Right cardiac atrium (tissue), 5 donors: Measurements from ENCODE around the gene GIMAP8. TPM values are rescaled to one million over a fixed set of nuclear protein-coding genes. Genes with fewer than 3 reads are reported as not detected.

Experiments
- ATAC-seq, 2 donors: fragments of 200-7000 bp; cut with Tn5 transposase; one replicate each; pipeline versions ENCODE4 v1.8.0 to v1.9.1; 2020; ENCODE audit warnings: moderate library complexity in 2 of 2, mild to moderate bottlenecking in 1 of 2
- DNase-seq, 3 donors: peaks; one replicate each; pipeline ENCODE4 v3.0.0-alpha.2; 2020
- H3K27ac ChIP-seq: one replicate; pipeline ENCODE4 v1.5.1; 2013; ENCODE audit warnings: mild to moderate bottlenecking, low read length, control low read depth, moderate library complexity
- H3K27me3 ChIP-seq: one replicate; pipeline ENCODE4 v1.6.1; 2013; ENCODE audit not compliant: control insufficient read depth, insufficient read depth
- H3K4me1 ChIP-seq: one replicate; pipeline ENCODE4 v1.6.1; 2013; ENCODE audit warnings: low read length; ENCODE audit not compliant: control insufficient read depth, insufficient read depth
- H3K4me3 ChIP-seq: one replicate; pipeline ENCODE4 v1.5.1; 2013; ENCODE audit warnings: low read length, control low read depth
- H3K9me3 ChIP-seq: one replicate; pipeline ENCODE4 v1.6.1; 2013; ENCODE audit warnings: low read length; ENCODE audit not compliant: control insufficient read depth
- WGBS: extraction: QIAGEN DNeasy Blood & Tissue Kit; methylation state at CpG from one replicate; pipeline ENCODE4 v1.1.7; 2013; 5-methylcytosine and 5-hydroxymethylcytosine counted together
- intact Hi-C, 4 donors: fragments of 100-400 bp; cut with DNase I; formaldehyde crosslinking; loops; one replicate each; pipeline versions ENCODE4 v1.11.0 to v1.14.0; 2022 to 2023
- long read RNA-seq, 4 donors: library from polyadenylated mRNA; unstranded; transcript quantifications; one replicate each; pipeline ENCODE4 v2.0.0, GENCODE V29; 2020 to 2021
- polyA plus RNA-seq: library from polyadenylated mRNA; stranded (reverse); fragments of 200-250 nt; gene quantifications from one replicate; pipeline ENCODE4 v1.2.3, GENCODE V29; 2013
- total RNA-seq, 4 donors: library from RNA; stranded (reverse); fragmentation: NEBNext Ultra II Directional; extraction: Animal tissue kit (Norgen Biotek cat#: 25700); gene quantifications; one replicate each; pipeline ENCODE4 v1.2.1, GENCODE V29; 2021
- donor health status: healthy with polysubstance abuse.
- donor health status: DM: no; HTN: yes; CAD: no.
- donor health status: DM: no; HTN: no; CAD: no.
- donor health status: DM: no; HTN: yes; CAD: no; lungs with severe emphysema.
- donor health status: DM: yes; HTN: yes; CAD: no.

GIMAP8 gene
- total RNA-seq (10 to 100 TPM; 11.4 to 21.0 (median 12.4) TPM), polyA plus RNA-seq (12.2 TPM)
- long read RNA-seq, donor 1, full-length matches to known transcripts, result 22 of 27 reads
- long read RNA-seq, donor 1, partial matches to known transcripts, result 3 of 27 reads
- long read RNA-seq, donor 1, other reads (novel, unspliced or antisense), result 2 of 27 reads
- long read RNA-seq, donor 2, full-length matches to known transcripts, result 8 of 10 reads
- long read RNA-seq, donor 2, partial matches to known transcripts, result 0 of 10 reads
- long read RNA-seq, donor 2, other reads (novel, unspliced or antisense), result 2 of 10 reads
- long read RNA-seq, donor 3, full-length matches to known transcripts, result 34 of 49 reads
- long read RNA-seq, donor 3, partial matches to known transcripts, result 13 of 49 reads
- long read RNA-seq, donor 3, other reads (novel, unspliced or antisense), result 2 of 49 reads
- long read RNA-seq, donor 4, full-length matches to known transcripts, result 3 of 8 reads
- long read RNA-seq, donor 4, partial matches to known transcripts, result 4 of 8 reads
- long read RNA-seq, donor 4, other reads (novel, unspliced or antisense), result 1 of 8 reads

DNA sequence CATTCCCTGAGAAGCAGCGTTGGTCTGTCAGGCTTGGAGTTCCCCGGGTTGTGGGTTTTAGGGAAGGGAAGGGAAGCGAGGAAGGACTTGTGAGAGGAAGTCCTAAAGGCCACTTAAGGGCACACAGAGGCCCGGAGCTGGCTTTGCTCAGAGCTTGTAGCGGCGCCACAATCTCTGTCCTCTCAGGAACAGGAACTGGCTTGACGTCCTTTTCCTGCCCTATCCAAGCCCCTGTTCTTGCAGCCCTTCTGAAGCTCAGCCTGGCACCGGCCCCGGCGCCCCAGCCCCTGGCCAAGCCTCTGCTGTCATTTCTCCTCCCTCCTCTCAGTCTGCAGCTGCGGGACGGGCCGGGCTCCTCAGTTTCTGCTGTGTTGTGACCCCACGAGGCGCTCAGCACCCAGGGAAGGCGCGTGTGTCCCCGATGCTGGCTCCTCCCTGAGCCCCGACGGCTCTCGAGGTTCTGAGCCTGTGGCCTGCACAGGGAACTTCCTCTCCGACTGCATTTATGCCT lies at the start of gene GIMAP8:
TSS of gene GIMAP8 (plus strand) at position 140 of the 511 bp plus-strand sequence. CDS start 16,069 bp downstream, outside the sequence.
- intact Hi-C loops, result loop anchor here in 1 of 4 donors (2.0 to 10.0 kb wide), 2 partner anchors 114 to 304 kb away; partner anchors contain the start of gene GIMAP4
- H3K4me1 ChIP-seq, result peaks cover 5% of the 10 kb centered on the region
- WGBS, result 23% methylated on average over 22 of the region's 22 CpGs
- no peaks in the 10 kb centered on the region for H3K9me3 ChIP-seq
- H3K27me3 ChIP-seq, result no peaks in the 10 kb centered on the region
- peak; percentile 88 to 90 for ATAC-seq
- peak within 1 kb of the TSS; percentile 69 for H3K27ac ChIP-seq
- H3K4me3 ChIP-seq, result peak within 1 kb of the TSS; percentile 26
- peak; percentile 78 to 90 (median 89) for DNase-seq

- Histone ChIP-seq H3K4me1 (peaks cover 8% of the 10 kb centered on the region), H3K27ac (no peak overlapping the region), H3K4me3 (no peak overlapping the region), H3K27me3 (no peaks in the 10 kb centered on the region), H3K9me3 (no peaks in the 10 kb centered on the region)
- no peak for ATAC-seq
- intact Hi-C loops, result loop anchor here in 3 of 4 donors (5.0 to 10.0 kb wide), 2 partner anchors 34 to 46 kb away; partner anchors contain the start of gene REPIN1 (in 1 of the 3)
- DNase-seq, result no peak
- WGBS, result 85% methylated on average over 15 of the region's 15 CpGs
These were observed 49.5 kb upstream of the GIMAP8 start for GRCh38 chr7:150400788-150401423.

DNA sequence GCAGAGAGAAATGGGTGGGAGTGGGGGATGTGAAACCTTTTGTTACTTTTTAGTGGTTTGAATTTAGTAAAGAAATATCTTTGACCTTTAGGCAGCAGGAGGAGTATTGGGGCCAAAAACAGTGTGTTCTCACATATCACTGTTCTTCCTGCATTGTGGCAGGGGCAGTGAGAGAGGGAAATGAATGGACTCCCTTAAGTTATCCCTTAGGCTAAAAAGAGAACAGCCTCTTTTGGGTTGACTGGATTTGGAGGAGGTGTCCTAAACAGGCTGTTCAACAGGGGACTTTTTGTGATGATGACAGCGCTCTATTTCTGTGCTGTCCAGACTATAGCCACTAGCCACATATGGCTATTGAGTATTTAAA lies 49.0 kb upstream of the GIMAP8 start:
- H3K9me3 ChIP-seq, result no peaks in the 10 kb centered on the region
- H3K4me1 ChIP-seq, result peaks cover 10% of the 10 kb centered on the region
- no peaks in the 10 kb centered on the region for H3K27me3 ChIP-seq
- ATAC-seq, result no peak
- 92% methylated on average over 1 of the region's 1 CpG for WGBS
- no peak overlapping the region for H3K27ac ChIP-seq
- intact Hi-C loops, result loop anchor here in 3 of 4 donors (5.0 to 10.0 kb wide), 2 partner anchors 34 to 47 kb away; partner anchors contain the start of gene REPIN1 (in 1 of the 3)
- no peak for DNase-seq
- no peak overlapping the region for H3K4me3 ChIP-seq

GRCh38 chr7:150401861-150402631 lies 48.4 kb upstream of the GIMAP8 start:
- no peaks in the 10 kb centered on the region for H3K27me3 ChIP-seq
- H3K9me3 ChIP-seq, result no peaks in the 10 kb centered on the region
- H3K27ac ChIP-seq, result no peak overlapping the region
- intact Hi-C loops, result loop anchor here in 3 of 4 donors (5.0 to 10.0 kb wide), 2 partner anchors 35 to 47 kb away; partner anchors contain the start of gene REPIN1 (in 1 of the 3)
- DNase-seq (no peak), ATAC-seq (no peak)
- WGBS, result 74% methylated on average over 7 of the region's 7 CpGs
- peaks cover 13% of the 10 kb centered on the region for H3K4me1 ChIP-seq
- H3K4me3 ChIP-seq, result no peak overlapping the region

DNA sequence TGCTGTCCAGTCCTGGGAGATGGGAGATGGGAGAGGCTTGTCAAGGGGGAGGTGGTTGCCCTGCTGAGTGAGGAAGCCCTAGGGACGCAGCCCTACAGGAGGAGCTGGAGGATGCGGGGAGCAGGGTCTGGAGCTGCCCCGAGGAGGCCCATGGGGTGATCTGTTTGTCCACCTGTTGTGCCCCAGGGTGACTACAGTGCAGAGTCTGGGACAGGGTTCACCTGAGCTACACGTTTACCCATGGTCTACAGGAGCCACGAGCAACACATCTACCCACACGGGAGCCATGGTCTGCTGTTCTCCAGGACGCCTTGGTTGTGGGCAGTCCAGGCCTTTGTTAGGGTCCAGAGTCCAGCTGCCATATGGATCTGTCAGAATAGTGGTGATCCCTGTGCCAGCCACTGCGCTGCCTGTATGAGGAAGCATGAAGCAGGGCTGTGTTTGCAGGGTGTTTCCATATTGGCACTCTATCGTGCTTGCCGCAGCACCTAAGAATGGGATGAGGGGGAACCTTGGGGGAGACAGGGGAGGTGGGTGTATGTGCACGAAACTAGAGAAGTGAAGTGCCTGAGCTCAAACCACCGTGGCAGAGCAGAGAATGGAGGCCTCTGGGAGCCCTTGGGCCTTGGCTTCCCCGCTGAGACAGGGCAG lies 47.6 kb upstream of the GIMAP8 start:
- Histone ChIP-seq H3K9me3 (no peaks in the 10 kb centered on the region), H3K4me1 (peaks cover 13% of the 10 kb centered on the region), H3K27me3 (no peaks in the 10 kb centered on the region), H3K4me3 (no peak overlapping the region), H3K27ac (no peak overlapping the region)
- DNase-seq (no peak), ATAC-seq (no peak)
- intact Hi-C loops, result loop anchor here in 3 of 4 donors (5.0 to 10.0 kb wide), 2 partner anchors 35 to 48 kb away; partner anchors contain the start of gene REPIN1 (in 1 of the 3)
- WGBS, result 86% methylated on average over 13 of the region's 13 CpGs

- 85% methylated on average over 13 of the region's 13 CpGs for WGBS
- Histone ChIP-seq H3K4me1 (peaks cover 13% of the 10 kb centered on the region), H3K4me3 (no peak overlapping the region), H3K9me3 (no peaks in the 10 kb centered on the region), H3K27me3 (no peaks in the 10 kb centered on the region), H3K27ac (no peak overlapping the region)
- intact Hi-C loops, result loop anchor here in 3 of 4 donors (5.0 to 10.0 kb wide), 2 partner anchors 36 to 49 kb away; partner anchors contain the start of gene REPIN1 (in 1 of the 3)
- no peak for ATAC-seq
- DNase-seq, result no peak
These were observed 46.9 kb upstream of the GIMAP8 start for GRCh38 chr7:150403376-150404171.

GRCh38 chr7:150404172-150404804 lies 46.1 kb upstream of the GIMAP8 start:
- no peaks in the 10 kb centered on the region for H3K9me3 ChIP-seq
- ATAC-seq (peak; percentile 8 to 38), DNase-seq (no peak)
- H3K4me1 ChIP-seq, result peaks cover 10% of the 10 kb centered on the region
- no peaks in the 10 kb centered on the region for H3K27me3 ChIP-seq
- peak overlapping the region; percentile 75 for H3K4me3 ChIP-seq
- intact Hi-C loops, result loop anchor here in 3 of 4 donors (5.0 to 10.0 kb wide), 2 partner anchors 37 to 49 kb away; partner anchors contain the start of gene REPIN1 (in 1 of the 3)
- peak overlapping the region; percentile 77 for H3K27ac ChIP-seq
- 31% methylated on average over 16 of the region's 16 CpGs for WGBS

DNA sequence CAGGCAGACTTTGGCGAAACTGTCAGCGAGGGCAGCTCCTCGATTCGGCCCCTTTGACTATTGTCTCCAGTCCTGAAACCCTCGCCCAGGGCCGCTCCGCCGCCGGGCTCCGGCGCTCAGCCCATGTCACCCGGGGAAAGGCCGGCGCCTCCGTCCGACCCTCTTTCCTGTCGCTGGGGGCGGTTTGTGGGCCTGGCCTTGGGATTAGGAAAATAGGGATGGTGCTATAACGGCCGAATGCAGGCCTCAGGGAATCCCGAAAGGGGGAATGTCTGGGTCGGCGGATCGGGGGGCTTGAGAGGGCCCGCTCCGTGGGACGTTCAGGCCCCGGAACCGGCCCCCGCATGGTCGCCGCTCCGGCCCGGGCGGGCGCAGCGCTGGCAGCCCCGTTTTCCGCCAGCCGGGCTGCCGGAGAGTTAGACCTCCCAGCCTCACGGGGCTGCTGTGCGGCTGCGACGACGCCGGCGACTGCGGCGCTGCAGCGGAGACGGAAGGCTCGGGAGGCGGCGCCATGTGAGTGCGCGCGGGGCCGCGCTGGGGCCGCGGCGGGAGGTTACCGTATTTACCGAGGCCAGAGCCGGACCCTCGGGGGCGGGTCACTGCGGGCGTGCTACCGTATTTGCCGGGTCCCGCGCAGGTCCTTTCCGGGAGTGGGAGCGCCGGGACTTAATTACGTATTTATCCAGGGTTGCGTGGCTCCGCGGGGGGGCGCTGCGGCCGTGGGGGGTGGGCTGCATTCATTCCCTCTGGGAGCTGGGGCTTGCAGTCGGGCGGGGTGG lies 45.4 kb upstream of the GIMAP8 start:
- WGBS, result under 1% methylated on average over 86 of the region's 86 CpGs
- peak; percentile 94 to 96 for ATAC-seq
- intact Hi-C loops, result loop anchor here in 3 of 4 donors (5.0 to 10.0 kb wide), 2 partner anchors 38 to 50 kb away; partner anchors contain the start of gene REPIN1 (in 1 of the 3)

More for the DNA sequence above, 45.4 kb upstream of the GIMAP8 start:
- H3K27ac ChIP-seq, result peak overlapping the region; percentile 85
- no peaks in the 10 kb centered on the region for H3K9me3 ChIP-seq
- peak overlapping the region; percentile 75 for H3K4me3 ChIP-seq
- H3K27me3 ChIP-seq, result no peaks in the 10 kb centered on the region
- peak; percentile 92 to 97 (median 96) for DNase-seq
- H3K4me1 ChIP-seq, result peaks cover 10% of the 10 kb centered on the region
